H9 (cell line): ENCODE measurements around the gene BHLHE40. TPM values are rescaled to one million over a fixed set of nuclear protein-coding genes. Genes with fewer than 3 reads are reported as not detected.

ENCODE experiments used
- DNase-seq: peaks from one replicate; pipeline ENCODE4 v3.0.0-alpha.2; 2017
- H2AFZ ChIP-seq: one replicate; pipeline ENCODE4 v1.6.1; 2013; ENCODE audit warnings: mild to moderate bottlenecking, low read length, control low read depth, moderate library complexity
- H2AK5ac ChIP-seq: 2 replicates; pipeline ENCODE4 v1.6.1; 2013; ENCODE audit warnings: low read length, control low read depth, mixed read lengths; ENCODE audit not compliant: insufficient read length
- H2BK120ac ChIP-seq: one replicate; pipeline ENCODE4 v1.6.1; 2013; ENCODE audit warnings: low read depth, mild to moderate bottlenecking, low read length, control low read depth, inconsistent platforms; ENCODE audit not compliant: poor library complexity, severe bottlenecking
- H2BK12ac ChIP-seq: 2 replicates; pipeline ENCODE4 v1.6.1; 2013; ENCODE audit warnings: low read length, control low read depth, mixed read lengths, low read depth; ENCODE audit not compliant: insufficient read length
- H2BK15ac ChIP-seq: 2 replicates; pipeline ENCODE4 v1.6.1; 2013; ENCODE audit warnings: low read depth, low read length, control low read depth
- H2BK20ac ChIP-seq: one replicate; pipeline ENCODE4 v1.6.1; 2013; ENCODE audit warnings: low read depth, mild to moderate bottlenecking, low read length, control low read depth, inconsistent platforms; ENCODE audit not compliant: poor library complexity, severe bottlenecking
- H2BK5ac ChIP-seq: 2 replicates; pipeline ENCODE4 v1.6.1; 2013; ENCODE audit warnings: low read length, control low read depth, mixed read lengths; ENCODE audit not compliant: insufficient read length
- H3K14ac ChIP-seq: 2 replicates; pipeline ENCODE4 v1.6.1; 2013; ENCODE audit warnings: low read length, control low read depth; ENCODE audit not compliant: insufficient read depth
- H3K18ac ChIP-seq: 2 replicates; pipeline ENCODE4 v1.6.1; 2013; ENCODE audit warnings: low read depth, mild to moderate bottlenecking, mixed read lengths, low read length, control low read depth; ENCODE audit not compliant: insufficient read length
- H3K23ac ChIP-seq: 2 replicates; pipeline ENCODE4 v1.6.1; 2013; ENCODE audit warnings: low read length, control low read depth, mixed read lengths, low read depth; ENCODE audit not compliant: insufficient read length
- H3K23me2 ChIP-seq: 2 replicates; pipeline ENCODE4 v1.6.1; 2013; ENCODE audit warnings: low read depth, mild to moderate bottlenecking, mixed read lengths, low read length, control low read depth; ENCODE audit not compliant: insufficient read length, poor library complexity, severe bottlenecking
- H3K27ac ChIP-seq: 2 replicates; pipeline ENCODE4 v1.5.1; 2013; ENCODE audit warnings: low read length, control low read depth, mixed read lengths, low read depth; ENCODE audit not compliant: insufficient read length
- H3K27me3 ChIP-seq: 2 replicates; pipeline ENCODE4 v1.6.1; 2013; ENCODE audit warnings: low read length, control low read depth, inconsistent platforms; ENCODE audit not compliant: insufficient read depth
- H3K4ac ChIP-seq: 2 replicates; pipeline ENCODE4 v1.6.1; 2013; ENCODE audit warnings: low read depth, mild to moderate bottlenecking, control low read depth, inconsistent platforms, low read length, moderate library complexity
- H3K4me1 ChIP-seq: 2 replicates; pipeline ENCODE4 v1.6.1; 2013; ENCODE audit warnings: low read length, control low read depth, inconsistent platforms; ENCODE audit not compliant: insufficient read depth
- H3K4me2 ChIP-seq: 2 replicates; pipeline ENCODE4 v1.6.1; 2013; ENCODE audit warnings: low read length, control low read depth, mixed read lengths; ENCODE audit not compliant: insufficient read length, insufficient read depth
- H3K56ac ChIP-seq: 2 replicates; pipeline ENCODE4 v1.6.1; 2013; ENCODE audit warnings: low read depth, mild to moderate bottlenecking, mixed read lengths, low read length, control low read depth; ENCODE audit not compliant: insufficient read length
- H3K79me1 ChIP-seq: 2 replicates; pipeline ENCODE4 v1.6.1; 2013; ENCODE audit warnings: low read depth, mild to moderate bottlenecking, moderate library complexity, low read length, control low read depth, inconsistent platforms; ENCODE audit not compliant: insufficient read depth, poor library complexity, severe bottlenecking
- H3K79me2 ChIP-seq: 2 replicates; pipeline ENCODE4 v1.6.1; 2013; ENCODE audit warnings: low read length, control low read depth, inconsistent platforms; ENCODE audit not compliant: insufficient read depth
- H3K9ac ChIP-seq: 2 replicates; pipeline ENCODE4 v1.6.1; 2013; ENCODE audit warnings: low read length, control low read depth, mixed read lengths; ENCODE audit not compliant: insufficient read length; ENCODE audit errors: extremely low read depth
- H3K9me3 ChIP-seq: one replicate; pipeline ENCODE4 v1.6.1; 2013; ENCODE audit warnings: low read depth, low read length, inconsistent platforms; ENCODE audit not compliant: control insufficient read depth
- H3T11ph ChIP-seq: one replicate; pipeline ENCODE4 v1.6.1; 2013; ENCODE audit warnings: mild to moderate bottlenecking, low read length, control low read depth, inconsistent platforms
- H4K20me1 ChIP-seq: one replicate; pipeline ENCODE4 v1.6.1; 2013; ENCODE audit not compliant: control insufficient read depth, insufficient read length, insufficient read depth
- H4K5ac ChIP-seq: 2 replicates; pipeline ENCODE4 v1.6.1; 2013; ENCODE audit warnings: low read depth, mild to moderate bottlenecking, mixed read lengths, low read length, control low read depth; ENCODE audit not compliant: insufficient read length
- H4K8ac ChIP-seq: replicated peaks from 2 replicates; pipeline ENCODE4 v1.6.1; 2013; ENCODE audit warnings: low read length, control low read depth, mixed read lengths, low read depth; ENCODE audit not compliant: insufficient read length
- H4K91ac ChIP-seq: 2 replicates; pipeline ENCODE4 v1.6.1; 2013; ENCODE audit warnings: low read depth, mild to moderate bottlenecking, moderate library complexity, mixed read lengths, low read length, control low read depth; ENCODE audit not compliant: insufficient read length
- H3K27ac Mint-ChIP-seq, 3 experiments: 2 replicates in 2 of 3; 3 replicates in 1 of 3; pipeline ENCODE4 v1.8.0; 2020 to 2021; ENCODE audit warnings: mixed read lengths in 3 of 3, mild to moderate bottlenecking in 1 of 3, moderate library complexity in 1 of 3
- H3K27me3 Mint-ChIP-seq: 2 replicates; pipeline ENCODE4 v1.8.0; 2021; ENCODE audit warnings: low read depth, mild to moderate bottlenecking, moderate library complexity, mixed read lengths
- H3K36me3 Mint-ChIP-seq, 3 experiments: 2 replicates in 2 of 3; 3 replicates in 1 of 3; pipeline ENCODE4 v1.8.0; 2020 to 2021; ENCODE audit warnings: low read depth in 3 of 3, mixed read lengths in 3 of 3; ENCODE audit not compliant: insufficient read depth in 1 of 3
- H3K4me1 Mint-ChIP-seq, 2 experiments: 2 replicates each; pipeline ENCODE4 v1.8.0; 2020; ENCODE audit warnings: mixed read lengths in 2 of 2
- H3K4me3 Mint-ChIP-seq, 2 experiments: 2 replicates in 1 of 2; 3 replicates in 1 of 2; pipeline ENCODE4 v1.8.0; 2020 to 2021; ENCODE audit warnings: mild to moderate bottlenecking in 2 of 2, mixed read lengths in 2 of 2, moderate library complexity in 1 of 2
- H3K9me3 Mint-ChIP-seq, 2 experiments: 2 replicates in 1 of 2; 3 replicates in 1 of 2; pipeline ENCODE4 v1.8.0; 2020; ENCODE audit warnings: mild to moderate bottlenecking in 2 of 2, mixed read lengths in 2 of 2, moderate library complexity in 1 of 2
- CTCF ChIP-seq: fragments of 200-600 bp; sonication (generic); conservative IDR thresholded peaks from 3 replicates; pipeline ENCODE4 v1.8.0; 2021; ENCODE audit warnings: antibody characterized with exemption, mild to moderate bottlenecking
- WGBS: extraction: QIAGEN DNeasy Blood & Tissue Kit; methylation state at CpG from one replicate; pipeline ENCODE4 v1.1.7; 2013; ENCODE audit warnings: missing lambda C conversion rate, low lambda C conversion rate, mixed read lengths; ENCODE audit not compliant: insufficient read length; ENCODE audit errors: extremely low coverage; 5-methylcytosine and 5-hydroxymethylcytosine counted together
- total RNA-seq: library from RNA; stranded (reverse); gene quantifications from 2 replicates; pipeline ENCODE4 v1.2.1, GENCODE V29; 2021

Gene BHLHE40
- total RNA-seq, 1 experiment from 2014 or later: 4.1 TPM

- Histone ChIP-seq H2BK20ac (peak overlapping the region; percentile 26), H3K4me2 (no peak overlapping the region), H3K27me3 (no peaks in the 10 kb centered on the region), H2AFZ (no peak overlapping the region), H2BK5ac (no peak overlapping the region), H3K23me2 (peaks cover 4% of the 10 kb centered on the region), H3K9ac (no peak overlapping the region), H4K91ac (no peak overlapping the region), H4K20me1 (no peaks in the 10 kb centered on the region), H3K18ac (no peak overlapping the region), H4K8ac (no peak overlapping the region), H3K23ac (no peak overlapping the region), H2BK120ac (no peak overlapping the region), H2BK15ac (no peak overlapping the region), H3K79me1 (no peaks in the 10 kb centered on the region), H2AK5ac (no peak overlapping the region), H3K27ac (no peak overlapping the region), H3T11ph (no peak overlapping the region), H3K14ac (no peak overlapping the region), H3K4me1 (peaks cover 3% of the 10 kb centered on the region; the same call in 1 of the 2 replicates), H3K4ac (no peak overlapping the region), H3K56ac (no peak overlapping the region), H3K79me2 (no peaks in the 10 kb centered on the region), H2BK12ac (no peak overlapping the region), H4K5ac (no peak overlapping the region), H3K9me3 (no peaks in the 10 kb centered on the region)
- Mint-ChIP-seq H3K27me3 (peaks cover 19% of the 10 kb centered on the region), H3K4me3 (no peak overlapping the region; a peak in 1 of 5 replicates), H3K9me3 (no peaks in the 10 kb centered on the region), H3K4me1 (peaks cover 18 to 23% of the 10 kb centered on the region in 2 experiments), H3K36me3 (no peaks in the 10 kb centered on the region), H3K27ac (no peak overlapping the region; a peak in 1 of 7 replicates)
- TF ChIP-seq CTCF: no peak
- no CpG with 5 or more reads among the region's 13 CpGs for WGBS
- no peak for DNase-seq
Observed at GRCh38 chr3:4988983-4989834, 10.0 kb downstream of the BHLHE40 start.
